Upper lobe of left lung (tissue), 6 donors: ENCODE measurements around the gene MAD1L1. TPM values are rescaled to one million over a fixed set of nuclear protein-coding genes. Genes with fewer than 3 reads are reported as not detected.

Experiments
- ATAC-seq, 2 donors: fragments of 200-7000 bp; cut with Tn5 transposase; one replicate each; pipeline ENCODE4 v1.9.1; 2022; ENCODE audit warnings: mild to moderate bottlenecking in 2 of 2, moderate library complexity in 2 of 2; ENCODE audit not compliant: low FRiP score in 2 of 2
- DNase-seq, 2 donors: peaks; one replicate each; pipeline ENCODE4 v3.0.0-alpha.2; 2019 to 2020
- H3K27ac ChIP-seq, 4 donors: fragments of 200-600 bp; sonication (generic); one replicate each; pipeline ENCODE4 v1.5.1; 2016 to 2019
- H3K27me3 ChIP-seq, 4 donors: fragments of 200-600 bp; sonication (generic); one replicate each; pipeline ENCODE4 v1.5.1; 2017 to 2019
- H3K36me3 ChIP-seq, 4 donors: fragments of 200-600 bp; sonication (generic); one replicate each; pipeline ENCODE4 v1.5.1; 2016 to 2019
- H3K4me1 ChIP-seq, 4 donors: fragments of 200-600 bp; sonication (generic); one replicate each; pipeline ENCODE4 v1.5.1; 2018 to 2019
- H3K4me3 ChIP-seq, 4 donors: fragments of 200-600 bp; sonication (generic); one replicate each; pipeline ENCODE4 v1.5.1; 2017 to 2019; ENCODE audit warnings: mild to moderate bottlenecking in 2 of 4, moderate library complexity in 1 of 4
- H3K9me3 ChIP-seq, 4 donors: fragments of 200-600 bp; sonication (generic); one replicate each; pipeline ENCODE4 v1.5.1; 2018 to 2019
- CTCF ChIP-seq, 6 experiments: fragments of 450-650 bp in 4 of 6; fragments of 200-600 bp in 2 of 6; sonication (generic) in 2 of 6; IDR thresholded peaks; one replicate each; pipeline ENCODE4 v1.5.1; 2016 to 2019; ENCODE audit warnings: antibody characterized with exemption in 6 of 6
- EP300 ChIP-seq, 4 donors: sonication (generic); formaldehyde crosslinking; IDR thresholded peaks; one replicate each; pipeline ENCODE4 v1.5.1; 2017; ENCODE audit warnings: antibody characterized with exemption in 4 of 4, control low read depth in 2 of 4
- POLR2A ChIP-seq, 4 donors: fragments of 450-650 bp; IDR thresholded peaks; one replicate each; pipeline ENCODE4 v1.5.1; 2016 to 2017; ENCODE audit warnings: antibody characterized with exemption in 4 of 4, mild to moderate bottlenecking in 2 of 4
- POLR2AphosphoS5 ChIP-seq, 2 donors: sonication (generic); formaldehyde crosslinking; IDR thresholded peaks; one replicate each; pipeline ENCODE4 v1.5.1; 2017; ENCODE audit warnings: antibody characterized with exemption in 2 of 2
- WGBS, 2 donors: methylation state at CpG; one replicate each; pipeline ENCODE4 v1.1.5; 2017 to 2018; 5-methylcytosine and 5-hydroxymethylcytosine counted together
- total RNA-seq, 6 donors: library from RNA; depleted of rRNA in 4 of 6; stranded (reverse); fragments of >200 nt in 4 of 6; gene quantifications; one replicate each; pipeline versions ENCODE4 v1.1.0 to v1.2.1, GENCODE V29; 2016 to 2021
- donor health status: DM: no; HTN: no; CAD: no; lungs with moderate emphysema.
- donor health status: DM: no; HTN: yes; CAD: no; lungs with severe emphysema.

MAD1L1 gene
- total RNA-seq, 6 donors from 2014 or later = 40.6 to 364 (median 65.6) TPM

- TF ChIP-seq POLR2A (IDR thresholded peaks at IDR 0.05) = no peak
- no peak for TF ChIP-seq CTCF (IDR thresholded peaks at IDR 0.05)
- no peak for TF ChIP-seq POLR2AphosphoS5 (IDR thresholded peaks at IDR 0.05)
- TF ChIP-seq EP300 (IDR thresholded peaks at IDR 0.05) = no peak
- Histone ChIP-seq H3K36me3 (peaks cover 0 to 3% (median 0%) of the 10 kb centered on the region in 4 donors), H3K27me3 (no peaks in the 10 kb centered on the region), H3K27ac (no peak overlapping the region), H3K4me1 (peaks cover 5 to 23% (median 9%) of the 10 kb centered on the region in 4 donors), H3K4me3 (no peak overlapping the region), H3K9me3 (no peaks in the 10 kb centered on the region)
- ATAC-seq = no peak
- 73 to 75% methylated on average over 10 of the region's 10 CpGs for WGBS, 2 donors
- no peak for DNase-seq
Measured at GRCh38 chr7:1924258-1924817, 308.4 kb downstream of the MAD1L1 start.

GRCh38 chr7:1923409-1924257 lies 309.1 kb downstream of the MAD1L1 start:
- WGBS, 2 donors = 94 to 95% methylated on average over 28 to 30 of the region's 30 CpGs
- peaks cover 0 to 3% (median 0%) of the 10 kb centered on the region in 4 donors for H3K36me3 ChIP-seq
- peaks cover 5 to 22% (median 10%) of the 10 kb centered on the region in 4 donors for H3K4me1 ChIP-seq
- DNase-seq = peak in 1 of 2 donors; percentile 65
- no peak overlapping the region for H3K4me3 ChIP-seq
- H3K27me3 ChIP-seq = no peaks in the 10 kb centered on the region
- H3K9me3 ChIP-seq = no peaks in the 10 kb centered on the region
- H3K27ac ChIP-seq = no peak overlapping the region
- no peak for TF ChIP-seq POLR2AphosphoS5 (IDR thresholded peaks at IDR 0.05)
- no peak for TF ChIP-seq CTCF (IDR thresholded peaks at IDR 0.05)
- no peak for TF ChIP-seq POLR2A (IDR thresholded peaks at IDR 0.05)
- TF ChIP-seq EP300 (IDR thresholded peaks at IDR 0.05) = no peak
- no peak for ATAC-seq

GRCh38 chr7:1922870-1923236 lies 309.9 kb downstream of the MAD1L1 start:
- H3K27me3 ChIP-seq = no peaks in the 10 kb centered on the region
- no peak for TF ChIP-seq POLR2A (IDR thresholded peaks at IDR 0.05)
- no peak for TF ChIP-seq CTCF (IDR thresholded peaks at IDR 0.05)
- TF ChIP-seq POLR2AphosphoS5 (IDR thresholded peaks at IDR 0.05) = no peak
- no peak for TF ChIP-seq EP300 (IDR thresholded peaks at IDR 0.05)
- H3K36me3 ChIP-seq = peaks cover 0 to 3% (median 0%) of the 10 kb centered on the region in 4 donors
- peaks cover 5 to 22% (median 11%) of the 10 kb centered on the region in 4 donors for H3K4me1 ChIP-seq
- 95 to 97% methylated on average over 7 of the region's 7 CpGs for WGBS, 2 donors
- no peaks in the 10 kb centered on the region for H3K9me3 ChIP-seq
- no peak overlapping the region for H3K27ac ChIP-seq
- DNase-seq (no peak), ATAC-seq (no peak)
- no peak overlapping the region for H3K4me3 ChIP-seq

- Histone ChIP-seq H3K4me1 (peaks cover 5 to 27% (median 13%) of the 10 kb centered on the region in 4 donors), H3K9me3 (no peaks in the 10 kb centered on the region), H3K27ac (no peak overlapping the region), H3K36me3 (peaks cover 0 to 3% (median 0%) of the 10 kb centered on the region in 4 donors), H3K4me3 (no peak overlapping the region), H3K27me3 (no peaks in the 10 kb centered on the region)
- TF ChIP-seq CTCF (IDR thresholded peaks at IDR 0.05) = no peak
- 83 to 85% methylated on average over 39 to 41 of the region's 42 CpGs for WGBS, 2 donors
- peak in 1 of 2 donors; percentile 83 for DNase-seq
- no peak for ATAC-seq
Measured at GRCh38 chr7:1922071-1922869, 310.5 kb downstream of the MAD1L1 start.
